Measurements from ENCODE around the gene ADAMTSL5. TPM values are rescaled to one million over a fixed set of nuclear protein-coding genes. Genes with fewer than 3 reads are reported as not detected.

ADAMTSL5 gene
- total RNA-seq, 1 donor from 2014 or later: 6.6 TPM

DNA sequence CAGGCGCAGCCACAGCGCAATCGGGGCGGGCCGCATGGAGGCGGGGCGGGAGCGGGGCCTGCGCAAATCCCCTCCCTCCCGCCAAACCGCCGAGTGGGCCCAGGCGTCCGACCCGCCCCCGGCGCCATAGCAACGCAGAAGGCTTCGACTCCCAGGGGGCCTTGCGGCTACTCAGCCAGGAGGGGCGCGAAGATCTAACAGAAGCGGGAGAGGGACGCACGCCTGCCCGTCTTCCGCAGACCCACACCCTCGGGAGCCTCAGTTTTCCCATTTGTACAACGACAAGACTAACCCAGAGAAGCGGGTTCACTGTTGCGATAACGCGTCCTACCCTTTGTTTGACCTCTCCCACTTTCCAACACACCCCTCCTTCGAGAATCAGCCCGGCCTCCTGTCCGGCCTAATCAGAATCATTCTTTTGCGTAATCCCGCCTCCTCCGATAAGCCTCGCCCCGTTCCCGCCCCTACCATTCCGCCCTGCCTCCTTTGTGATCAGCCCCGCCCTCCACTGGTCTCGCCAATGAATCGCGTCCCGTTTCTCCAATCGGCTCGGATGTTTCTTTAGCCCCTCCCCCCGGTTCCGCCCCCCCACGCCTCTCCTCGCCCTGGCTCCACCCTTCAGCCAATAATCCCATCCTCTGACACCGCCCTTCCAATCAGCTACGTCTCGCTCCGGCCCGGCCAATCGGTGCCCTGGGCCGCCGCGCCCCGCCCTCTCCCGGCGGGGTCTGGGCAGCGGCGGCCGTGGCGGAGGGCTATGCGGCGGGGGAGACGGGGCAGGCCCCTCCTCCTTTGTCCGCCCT is 22.3 kb downstream of the ADAMTSL5 start, which contains the start of gene PCSK4:
PCSK4 (minus strand) TSS at position 40 of the 803 bp plus-strand sequence; CDS start at position 36, 4 bp downstream.
- Mint-ChIP-seq H3K9me3 (no peaks in the 10 kb centered on the region), H3K27ac (peak within 1 kb of the TSS; percentile 85), H3K36me3 (ENCODE audit: low read depth) (no peaks in the 10 kb centered on the region), H3K27me3 (peaks cover 8% of the 10 kb centered on the region), H3K4me3 (peak within 1 kb of the TSS; percentile 90), H3K4me1 (peaks cover 6% of the 10 kb centered on the region)
- intact Hi-C loops (cut with micrococcal nuclease): loop anchor here (1.0 to 2.0 kb wide), 2 partner anchors 11 to 18 kb away; partner anchors contain the start of gene C19orf25
- DNase-seq: peak; percentile 99

DNA sequence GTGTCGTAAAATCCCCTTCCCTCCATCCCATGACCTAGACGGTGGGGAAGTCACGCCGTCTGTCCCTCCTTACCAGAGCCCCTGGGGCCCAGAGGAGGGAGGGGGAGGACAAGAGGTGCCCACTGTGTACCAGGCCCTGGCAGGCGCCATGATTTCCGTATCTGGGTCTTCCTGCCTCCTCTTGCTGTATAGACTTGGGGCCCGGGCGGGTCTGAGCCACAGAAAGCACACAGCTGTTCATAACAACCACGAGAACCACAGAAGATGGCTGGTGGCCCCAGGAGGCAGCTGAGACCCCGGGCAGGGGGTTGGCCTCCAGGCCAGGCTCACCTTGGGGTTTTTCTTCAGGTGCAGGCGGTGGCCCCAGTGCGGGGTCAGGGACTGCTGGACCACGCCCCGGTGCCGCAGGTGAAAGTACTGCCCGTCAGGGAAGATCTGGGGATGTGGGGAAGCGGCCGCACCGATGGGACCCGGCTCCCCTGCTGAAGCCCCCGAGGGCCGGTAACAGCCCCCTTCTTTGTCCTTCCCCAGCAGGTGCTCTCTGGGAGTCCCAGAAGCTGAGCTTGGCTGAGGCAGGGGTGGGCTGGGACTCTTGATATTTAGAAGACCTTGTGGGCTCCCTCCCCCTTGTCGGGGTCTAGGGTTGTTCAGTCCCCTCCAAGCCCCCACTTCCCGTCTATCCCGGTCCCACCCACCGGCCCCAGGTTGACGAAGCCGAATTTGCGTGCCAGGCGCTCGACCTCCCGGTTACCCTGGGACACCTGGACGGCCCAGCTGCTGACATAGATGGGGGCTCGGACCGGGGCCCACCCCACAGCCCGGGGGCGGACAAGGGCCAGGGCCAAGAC is 23.1 kb downstream of the ADAMTSL5 start:
- peak overlapping the region; percentile 20 for H3K27ac Mint-ChIP-seq
- no peaks in the 10 kb centered on the region for H3K36me3 Mint-ChIP-seq (ENCODE audit: low read depth)
- peaks cover 8% of the 10 kb centered on the region for H3K27me3 Mint-ChIP-seq
- intact Hi-C loops (cut with micrococcal nuclease): loop anchor here (1.0 to 2.0 kb wide), 2 partner anchors 10 to 19 kb away; partner anchors contain the start of gene C19orf25
- H3K4me1 Mint-ChIP-seq: peaks cover 6% of the 10 kb centered on the region
- H3K4me3 Mint-ChIP-seq: peak overlapping the region; percentile 62
- peak; percentile 69 for DNase-seq
- H3K9me3 Mint-ChIP-seq: no peaks in the 10 kb centered on the region

DNA sequence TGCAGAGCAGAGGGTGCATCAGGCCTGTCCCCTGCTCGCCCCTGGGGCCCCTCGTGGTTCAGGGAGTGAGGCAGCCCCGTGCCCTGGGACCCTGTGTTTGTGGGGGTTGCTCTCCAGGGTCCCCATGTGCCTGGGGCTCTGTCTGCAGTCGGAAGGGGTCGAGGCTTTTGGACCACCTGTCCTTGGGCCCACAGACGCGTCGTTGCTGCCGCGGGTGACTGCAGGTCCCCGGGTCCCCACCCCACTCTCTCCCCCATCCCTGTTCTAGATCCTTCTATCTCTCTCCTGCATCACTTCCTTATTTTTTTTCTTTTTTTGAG is 24.6 kb downstream of the ADAMTSL5 start:
- Mint-ChIP-seq H3K27ac (no peak overlapping the region), H3K36me3 (ENCODE audit: low read depth) (no peaks in the 10 kb centered on the region), H3K4me3 (no peak overlapping the region), H3K4me1 (peaks cover 6% of the 10 kb centered on the region), H3K27me3 (peaks cover 8% of the 10 kb centered on the region), H3K9me3 (no peaks in the 10 kb centered on the region)
- no peak for DNase-seq
- intact Hi-C loops (cut with micrococcal nuclease): no loop called here

DNA sequence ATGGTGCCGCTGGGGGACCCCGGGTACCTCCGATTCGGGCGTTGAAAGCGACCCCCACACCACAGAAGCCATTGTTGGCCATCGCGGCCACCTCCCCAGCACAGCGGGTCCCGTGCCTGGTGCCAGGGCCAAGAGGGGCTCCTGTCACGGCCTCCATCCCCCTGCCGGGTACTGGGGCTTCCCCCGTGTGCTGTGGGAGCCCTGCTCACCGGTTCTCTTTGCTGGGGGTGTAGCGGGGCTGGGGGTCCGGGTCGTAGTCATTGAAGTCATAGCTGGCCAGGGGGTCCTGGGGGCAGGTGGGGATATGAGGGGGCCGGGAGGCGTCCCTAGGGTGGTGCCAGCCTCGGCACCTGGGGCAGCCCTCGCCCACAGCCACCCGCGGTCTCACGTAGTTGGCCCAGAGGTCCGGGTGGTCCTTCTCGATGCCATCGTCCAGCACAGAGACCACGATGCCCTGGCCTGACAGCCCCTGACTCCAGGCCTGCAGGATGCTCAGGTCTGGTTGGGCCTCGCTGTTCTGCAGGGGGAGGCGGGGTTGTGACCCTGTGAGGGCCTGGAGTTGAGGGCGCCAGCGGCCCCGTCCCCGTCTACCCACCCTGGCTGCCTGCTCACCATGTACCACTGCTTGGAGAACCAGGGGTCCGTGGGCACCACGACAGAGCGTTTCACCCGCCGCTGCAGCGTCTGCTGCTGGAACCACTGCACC is 25.1 kb downstream of the ADAMTSL5 start:
- DNase-seq: no peak
- Mint-ChIP-seq H3K4me1 (peaks cover 6% of the 10 kb centered on the region), H3K4me3 (no peak overlapping the region), H3K9me3 (no peaks in the 10 kb centered on the region), H3K27me3 (peaks cover 7% of the 10 kb centered on the region), H3K36me3 (ENCODE audit: low read depth) (no peaks in the 10 kb centered on the region), H3K27ac (no peak overlapping the region)
- intact Hi-C loops (cut with micrococcal nuclease): no loop called here

DNA sequence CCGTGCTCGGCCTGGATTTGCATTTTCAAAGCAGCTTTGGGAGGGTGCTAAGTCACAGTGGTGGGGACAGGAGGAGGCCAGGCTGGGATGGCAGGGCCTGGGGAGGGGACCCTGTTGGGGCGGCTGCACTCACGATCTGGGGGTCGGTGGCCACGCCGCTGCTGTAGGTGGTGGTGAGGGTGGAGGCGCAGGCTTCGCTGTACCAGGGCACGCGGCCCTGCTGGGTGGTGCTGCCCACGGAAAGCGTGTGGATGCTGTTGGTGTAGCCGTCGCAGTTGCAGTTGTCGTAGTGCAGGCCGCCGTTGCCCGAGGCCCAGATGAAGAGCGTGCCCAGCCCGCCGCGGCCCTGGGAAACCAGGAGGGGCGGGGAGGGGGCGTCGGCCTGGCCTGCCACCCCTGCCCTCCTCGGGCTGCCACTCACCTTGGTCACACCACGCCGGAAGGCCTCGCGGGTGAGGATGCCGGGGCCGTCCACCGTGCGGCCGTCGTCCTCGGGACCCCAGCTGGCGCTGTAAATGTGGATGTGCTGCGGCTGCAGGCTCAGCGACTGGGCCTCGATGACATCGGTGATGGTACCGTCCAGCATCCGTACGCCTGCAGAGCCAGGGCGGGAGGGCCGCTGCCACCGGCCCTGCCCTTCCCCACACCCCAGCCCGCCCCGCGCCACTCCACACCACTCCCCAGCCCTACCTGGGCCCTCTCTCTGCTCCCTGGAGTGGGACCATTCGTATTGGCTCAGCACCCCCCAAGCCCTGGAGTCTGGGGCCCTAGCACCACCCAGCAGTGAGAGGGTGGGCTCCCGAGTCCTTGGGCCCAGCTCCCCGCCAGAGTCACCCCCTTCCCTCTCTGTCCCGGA is 25.9 kb downstream of the ADAMTSL5 start:
- no peaks in the 10 kb centered on the region for H3K36me3 Mint-ChIP-seq (ENCODE audit: low read depth)
- H3K4me1 Mint-ChIP-seq: peaks cover 6% of the 10 kb centered on the region
- no peak for DNase-seq
- H3K9me3 Mint-ChIP-seq: no peaks in the 10 kb centered on the region
- H3K27ac Mint-ChIP-seq: no peak overlapping the region
- peaks cover 4% of the 10 kb centered on the region for H3K27me3 Mint-ChIP-seq
- intact Hi-C loops (cut with micrococcal nuclease): no loop called here
- H3K4me3 Mint-ChIP-seq: no peak overlapping the region

DNA sequence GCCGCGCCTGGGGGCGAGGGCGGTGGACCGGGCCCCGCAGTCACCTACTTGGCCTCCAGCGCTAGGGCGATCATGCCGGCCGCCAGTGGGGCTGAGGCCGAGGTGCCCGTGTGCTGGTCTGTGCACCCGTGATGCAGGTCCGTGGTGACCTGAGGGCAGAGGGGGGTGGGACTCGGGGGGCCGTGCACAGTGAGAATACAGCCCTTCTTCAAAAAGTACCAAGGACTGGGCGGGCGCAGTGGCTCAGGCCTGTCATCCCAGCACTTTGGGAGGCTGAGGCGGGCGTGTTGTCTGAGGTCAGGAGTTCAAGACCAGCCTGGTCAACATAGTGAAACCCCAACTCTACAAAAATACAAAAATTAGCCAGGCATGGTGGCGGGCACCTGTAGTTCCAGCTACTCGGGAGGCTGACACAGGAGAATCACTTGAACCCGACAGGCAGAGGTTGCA is 28.8 kb downstream of the ADAMTSL5 start:
- H3K4me3 Mint-ChIP-seq: no peak overlapping the region
- H3K27me3 Mint-ChIP-seq: no peaks in the 10 kb centered on the region
- intact Hi-C loops (cut with micrococcal nuclease): no loop called here
- no peaks in the 10 kb centered on the region for H3K9me3 Mint-ChIP-seq
- H3K36me3 Mint-ChIP-seq (ENCODE audit: low read depth): peaks cover 2% of the 10 kb centered on the region
- no peak overlapping the region for H3K27ac Mint-ChIP-seq
- peaks cover 3% of the 10 kb centered on the region for H3K4me1 Mint-ChIP-seq
- DNase-seq: no peak

DNA sequence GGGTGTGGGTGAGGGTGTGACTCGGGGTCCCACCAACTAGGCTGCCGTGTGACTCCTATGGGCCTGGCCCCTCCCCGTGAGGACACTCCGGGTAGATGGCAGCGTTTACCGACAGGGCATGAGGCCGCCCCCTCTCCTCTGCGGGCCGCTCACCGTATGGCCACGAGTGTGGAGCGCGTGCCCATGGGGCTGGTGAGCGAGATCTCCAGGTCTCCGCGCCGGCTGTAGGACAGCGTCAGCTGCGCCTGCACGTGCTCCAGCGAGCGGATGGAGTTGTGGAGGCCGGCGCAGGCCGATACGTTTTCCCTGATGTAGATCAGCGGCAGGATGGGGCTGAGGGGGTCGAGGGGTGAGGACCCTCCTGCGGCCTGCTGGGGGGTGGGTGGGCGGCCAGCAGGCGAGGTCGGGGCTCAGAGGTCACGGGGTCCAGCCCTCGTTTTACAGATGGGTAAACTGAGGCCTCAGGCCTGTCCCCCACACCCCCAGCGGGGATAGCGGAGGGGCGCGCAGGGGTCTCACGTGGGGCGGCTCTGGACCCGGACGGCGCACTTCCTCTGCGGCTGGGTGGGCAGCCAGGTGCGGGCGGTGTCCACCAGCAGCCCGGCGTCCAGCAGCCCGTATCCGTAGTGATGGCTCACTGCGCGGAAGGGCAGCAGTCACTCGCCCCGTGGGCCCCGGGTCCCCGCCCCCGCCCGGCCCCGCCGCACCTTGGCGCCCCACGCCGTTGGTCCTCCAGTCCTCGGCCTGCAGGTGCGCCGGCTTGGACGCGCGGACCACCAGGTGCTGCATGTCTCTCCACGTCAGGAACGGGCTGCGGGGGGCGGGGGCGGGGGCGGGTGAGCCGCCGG is 29.5 kb downstream of the ADAMTSL5 start:
- Mint-ChIP-seq H3K4me1 (peaks cover 5% of the 10 kb centered on the region), H3K27ac (no peak overlapping the region), H3K27me3 (no peaks in the 10 kb centered on the region), H3K36me3 (ENCODE audit: low read depth) (peaks cover 3% of the 10 kb centered on the region), H3K4me3 (no peak overlapping the region), H3K9me3 (no peaks in the 10 kb centered on the region)
- no peak for DNase-seq
- intact Hi-C loops (cut with micrococcal nuclease): no loop called here

DNA sequence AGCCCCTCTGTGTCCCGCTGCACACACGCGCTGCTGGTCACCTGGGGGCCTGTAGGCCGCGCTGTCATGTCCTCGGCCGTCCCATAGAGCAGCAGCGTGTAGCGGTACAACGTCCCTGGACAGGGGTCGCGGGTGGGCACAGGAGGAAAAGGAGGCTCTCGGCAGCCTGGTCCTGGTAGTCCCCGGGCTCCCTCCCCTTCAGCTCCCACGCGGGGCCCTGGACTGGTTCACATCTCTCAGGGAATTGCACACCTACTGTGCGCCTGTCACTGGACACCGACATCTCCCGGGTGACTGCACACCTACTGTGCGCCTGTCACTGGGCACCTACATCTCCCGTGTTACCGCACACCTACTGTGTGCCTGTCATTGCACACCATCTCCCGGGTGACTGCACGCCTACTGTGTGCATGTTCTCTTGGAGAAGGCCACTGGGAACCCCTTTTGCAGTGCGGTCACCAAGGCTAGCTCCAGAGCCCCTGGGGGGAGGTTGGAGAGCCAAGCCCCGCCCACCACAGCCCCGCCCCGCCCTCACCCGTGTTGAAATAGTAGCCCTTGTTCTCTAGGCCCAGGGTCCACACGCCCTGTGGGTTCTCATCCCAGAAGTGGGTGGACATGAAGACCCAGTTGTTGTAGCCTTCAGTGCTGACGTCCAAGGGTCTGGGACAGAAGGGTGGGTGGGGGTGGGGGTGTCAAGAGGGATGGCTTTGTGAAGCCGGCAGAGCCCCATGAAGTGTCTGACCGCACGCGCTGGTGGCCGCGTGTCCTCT is 30.3 kb downstream of the ADAMTSL5 start:
- Mint-ChIP-seq H3K27me3 (no peaks in the 10 kb centered on the region), H3K4me3 (no peak overlapping the region), H3K4me1 (peaks cover 11% of the 10 kb centered on the region), H3K27ac (no peak overlapping the region), H3K36me3 (ENCODE audit: low read depth) (peaks cover 3% of the 10 kb centered on the region), H3K9me3 (no peaks in the 10 kb centered on the region)
- DNase-seq: no peak
- intact Hi-C loops (cut with micrococcal nuclease): no loop called here

DNA sequence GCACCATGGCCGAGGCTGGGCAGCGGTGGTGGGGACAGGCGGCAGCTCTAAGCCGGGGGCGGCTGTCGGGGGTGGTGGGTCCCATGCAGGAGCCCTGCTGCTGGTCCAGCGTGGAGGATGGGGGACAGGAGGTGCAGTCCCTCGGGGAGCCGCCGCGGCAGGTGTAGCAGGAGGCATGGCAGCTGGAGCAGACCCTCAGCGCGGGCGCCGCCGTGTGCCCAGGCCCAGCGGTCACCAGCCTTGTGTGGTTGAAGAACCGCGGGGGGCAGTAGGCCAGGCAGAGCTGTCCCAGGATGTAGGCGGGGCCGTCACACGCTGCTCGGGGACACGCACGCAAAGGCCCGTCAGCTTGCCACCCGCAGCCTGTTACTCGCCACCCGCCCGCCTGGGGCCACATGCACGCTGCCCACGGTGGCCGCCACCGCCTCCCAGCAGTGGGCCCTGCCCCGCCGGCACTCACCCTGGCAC is 30.9 kb downstream of the ADAMTSL5 start:
- Mint-ChIP-seq H3K9me3 (no peaks in the 10 kb centered on the region), H3K4me3 (no peak overlapping the region), H3K36me3 (ENCODE audit: low read depth) (peaks cover 4% of the 10 kb centered on the region), H3K27ac (no peak overlapping the region), H3K4me1 (peaks cover 13% of the 10 kb centered on the region), H3K27me3 (no peaks in the 10 kb centered on the region)
- intact Hi-C loops (cut with micrococcal nuclease): no loop called here
- DNase-seq: no peak

DNA sequence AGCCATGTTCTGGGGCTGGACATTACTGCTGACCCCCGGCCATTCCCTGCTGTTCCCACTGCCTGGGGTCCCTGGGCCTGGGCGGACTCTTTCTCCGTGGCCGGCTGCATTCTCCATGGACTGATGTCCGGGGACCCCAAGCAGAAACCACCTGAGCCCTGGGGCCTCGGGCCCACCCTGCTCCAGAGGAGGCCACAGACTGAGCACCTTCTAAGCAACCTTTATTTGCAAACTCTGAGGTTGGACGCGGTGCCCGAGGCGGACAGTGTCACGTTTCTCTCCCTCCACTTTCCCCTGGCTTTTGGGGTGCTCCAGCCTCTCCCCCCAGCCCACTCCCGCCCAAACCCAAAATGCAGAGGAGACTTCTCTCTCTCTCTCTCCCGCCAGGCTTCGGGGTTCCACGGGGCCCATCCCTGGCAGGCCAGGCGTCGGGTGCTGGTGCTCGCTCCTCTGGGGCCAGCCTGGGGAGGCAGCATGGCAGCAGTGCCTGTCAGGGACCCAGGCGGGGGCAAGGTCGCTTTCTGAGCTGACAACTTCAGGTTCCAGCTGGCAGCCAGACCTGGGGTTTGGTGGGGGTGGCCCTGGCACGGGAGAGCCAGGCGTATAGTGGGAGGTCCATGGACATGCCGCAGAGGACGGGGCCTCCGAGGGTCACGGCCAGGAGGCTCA is 31.5 kb downstream of the ADAMTSL5 start:
- Mint-ChIP-seq H3K4me1 (peaks cover 13% of the 10 kb centered on the region), H3K36me3 (ENCODE audit: low read depth) (peaks cover 4% of the 10 kb centered on the region), H3K27me3 (no peaks in the 10 kb centered on the region), H3K4me3 (no peak overlapping the region), H3K27ac (no peak overlapping the region), H3K9me3 (no peaks in the 10 kb centered on the region)
- intact Hi-C loops (cut with micrococcal nuclease): no loop called here
- DNase-seq: no peak

DNA sequence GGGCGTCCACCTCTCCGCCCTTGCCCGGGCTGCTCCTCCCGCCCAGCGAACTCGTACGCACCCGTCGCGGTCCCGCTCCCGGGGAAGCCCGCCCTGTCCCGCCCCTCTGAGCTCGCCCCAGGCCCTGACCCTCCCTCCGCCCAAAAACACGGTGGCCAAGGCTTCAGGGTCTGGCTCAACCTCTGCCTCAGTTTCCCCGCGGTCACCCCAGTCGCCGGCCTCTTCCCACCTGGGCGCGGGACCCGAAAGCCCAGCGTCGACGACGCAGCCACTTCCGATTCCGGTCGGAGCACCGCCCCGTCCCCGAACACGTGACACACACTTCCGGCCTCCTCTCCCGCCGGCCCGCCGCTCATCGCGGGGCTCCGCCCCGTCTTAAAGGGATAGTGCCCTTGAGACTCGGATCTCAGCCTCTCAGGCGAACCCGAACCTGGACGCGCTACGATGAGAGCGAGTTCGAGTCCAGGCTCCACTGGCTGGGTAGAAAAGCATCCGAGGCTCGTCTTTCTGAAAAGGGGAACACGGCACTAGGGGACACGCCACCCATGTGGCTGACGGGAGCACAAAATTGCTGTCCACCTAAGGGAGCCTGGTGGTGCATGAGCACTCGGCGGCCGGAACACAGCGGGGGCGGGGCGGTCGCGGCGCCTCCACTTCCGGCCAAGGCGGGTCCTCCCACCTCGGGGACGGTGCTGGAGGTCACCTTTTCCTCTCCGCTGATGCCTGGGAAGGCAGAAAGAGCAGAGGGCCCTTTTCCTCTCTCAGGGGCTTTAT is 33.7 kb downstream of the ADAMTSL5 start, which contains the start of gene C19orf25:
C19orf25 (minus strand) TSS at position 282 of the 774 bp plus-strand sequence. CDS start 312 bp downstream, outside the sequence.
- H3K9me3 Mint-ChIP-seq: no peaks in the 10 kb centered on the region
- intact Hi-C loops (cut with micrococcal nuclease): loop anchor here (1.0 to 5.0 kb wide), 4 partner anchors 11 to 96 kb away; partner anchors contain the start of genes ADAMTSL5, NDUFS7, PCSK4 and RPS15
- H3K36me3 Mint-ChIP-seq (ENCODE audit: low read depth): peaks cover 4% of the 10 kb centered on the region
- peak within 1 kb of the TSS; percentile 96 for H3K27ac Mint-ChIP-seq
- DNase-seq: peak; percentile 98
- no peaks in the 10 kb centered on the region for H3K27me3 Mint-ChIP-seq
- H3K4me3 Mint-ChIP-seq: peak within 1 kb of the TSS; percentile 96
- peaks cover 13% of the 10 kb centered on the region for H3K4me1 Mint-ChIP-seq

Data from activated CD4-positive, alpha-beta T cell treated with anti-CD3 and anti-CD28 coated beads, Interleukin-2, amount 10 ng/mL, durations not matched to agents 24 days and 14 days (primary cell).